NT2/D1 (cell line): ENCODE measurements around the gene MYMX.

ENCODE experiments used
- SUZ12 ChIP-seq: IDR thresholded peaks from 2 replicates; pipeline ENCODE4 v1.6.1; 2011; ENCODE audit not compliant: insufficient read length, insufficient read depth; ENCODE audit errors: extremely low read depth
- YY1 ChIP-seq: IDR thresholded peaks from 2 replicates; pipeline ENCODE4 v1.6.1; 2011; ENCODE audit not compliant: insufficient read length, insufficient read depth
- ZNF274 ChIP-seq: IDR thresholded peaks from 2 replicates; pipeline ENCODE4 v1.6.1; 2011; ENCODE audit warnings: mild to moderate bottlenecking, low read depth, low read length

GRCh38 chr6:44258921-44259320 lies 42.2 kb downstream of the MYMX start:
- no peak for TF ChIP-seq ZNF274
- TF ChIP-seq YY1 = no peak
- no peak for TF ChIP-seq SUZ12
